HepG2 (cell line): ENCODE results near the gene LTB4R2. TPM values are rescaled to one million over a fixed set of nuclear protein-coding genes. Genes with fewer than 3 reads are reported as not detected.

Source experiments
- AGO2 ChIP-seq: fragments of 200-400 bp; formaldehyde crosslinking; optimal IDR thresholded peaks from 2 replicates; pipeline ENCODE3; 2017; ENCODE audit warnings: mild to moderate bottlenecking, low read depth, low read length, moderate library complexity
- DMAP1 ChIP-seq: IDR thresholded peaks from 2 replicates; pipeline ENCODE4 v1.6.1; 2016
- ETV6 ChIP-seq: sonication (generic); formaldehyde crosslinking; conservative IDR thresholded peaks from 2 replicates; pipeline ENCODE4 v1.4.0; 2020; ENCODE audit warnings: missing genetic modification reagents
- HNF4A ChIP-seq: sonication (generic); formaldehyde crosslinking; IDR thresholded peaks from 2 replicates; pipeline ENCODE4 v1.4.0; 2020; ENCODE audit warnings: missing genetic modification reagents
- NR2F1 ChIP-seq, 2 experiments: fragments of 450-650 bp in 1 of 2; formaldehyde crosslinking in 1 of 2; IDR thresholded peaks; 2 replicates each; pipeline versions ENCODE4 v1.5.0 to v1.6.1; 2016 to 2020; ENCODE audit warnings: mild to moderate bottlenecking in 1 of 2, missing compliant biosample characterization in 1 of 2, missing genetic modification reagents in 1 of 2, moderate library complexity in 1 of 2
- PAWR ChIP-seq: sonication (generic); formaldehyde crosslinking; IDR thresholded peaks from 2 replicates; pipeline ENCODE4 v1.4.0; 2020; ENCODE audit warnings: missing genetic modification reagents, mild to moderate bottlenecking, borderline replicate concordance
- RBM39 ChIP-seq: fragments of 200-400 bp; formaldehyde crosslinking; IDR thresholded peaks from one replicate; pipeline ENCODE4 v1.6.1; 2018; ENCODE audit warnings: antibody characterized with exemption, mild to moderate bottlenecking, low read depth, low read length; ENCODE audit not compliant: poor library complexity, severe bottlenecking
- SRY ChIP-seq: sonication (generic); formaldehyde crosslinking; IDR thresholded peaks from 2 replicates; pipeline ENCODE4 v1.8.0; 2022; ENCODE audit warnings: mild to moderate bottlenecking, missing genetic modification reagents
- ZFX ChIP-seq: sonication (generic); formaldehyde crosslinking; IDR thresholded peaks from 2 replicates; pipeline ENCODE4 v1.4.0; 2020; ENCODE audit warnings: mild to moderate bottlenecking, low read depth, missing genetic modification reagents, moderate library complexity
- ZNF12 ChIP-seq: sonication (generic); formaldehyde crosslinking; IDR thresholded peaks from 2 replicates; pipeline ENCODE4 v1.5.0; 2020; ENCODE audit warnings: missing genetic modification reagents
- ZNF614 ChIP-seq: IDR thresholded peaks from 2 replicates; pipeline ENCODE4 v1.6.1; 2018; ENCODE audit warnings: missing biosample characterization, missing genetic modification reagents, inconsistent platforms, borderline replicate concordance
- ZNF878 ChIP-seq: sonication (generic); formaldehyde crosslinking; IDR thresholded peaks from 2 replicates; pipeline ENCODE4 v1.8.1; 2023; ENCODE audit warnings: mild to moderate bottlenecking, missing genetic modification reagents, moderate library complexity
- polyA plus RNA-seq, 8 experiments: library from polyadenylated mRNA; depleted of rRNA in 3 of 8; stranded (reverse) in 7 of 8; unstranded in 1 of 8; fragments of >200 nt; fragmentation: Illumina TruSeq in 4 of 8; extraction: Trizol in 4 of 8; gene quantifications; 2 replicates each; pipeline versions ENCODE4 v1.2.1 to v1.2.3, GENCODE V29; 2011 to 2016; ENCODE audit warnings: low read depth in 4 of 8, missing spikeins in 1 of 8, mixed read lengths in 1 of 8; ENCODE audit not compliant: insufficient read depth in 1 of 8
- total RNA-seq, 5 experiments: library from RNA; depleted of rRNA; stranded (reverse); fragments of >200 nt; fragmentation: Illumina TruSeq; extraction: Trizol; gene quantifications; 2 replicates each; pipeline ENCODE4 v1.2.3, GENCODE V29; 2016; ENCODE audit warnings: low read depth in 1 of 5
- TF ChIP-seq, protein P1 (sequence below): sonication (generic); formaldehyde crosslinking; IDR thresholded peaks from 2 replicates; pipeline ENCODE4 v1.5.0; 2020; ENCODE audit warnings: missing genetic modification reagents, mild to moderate bottlenecking, borderline replicate concordance
- TF ChIP-seq, protein P2 (sequence below): sonication (generic); formaldehyde crosslinking; IDR thresholded peaks from 2 replicates; pipeline ENCODE4 v1.5.1; 2020; ENCODE audit warnings: mild to moderate bottlenecking, missing genetic modification reagents
- TF ChIP-seq, protein P3 (sequence below): sonication (generic); formaldehyde crosslinking; IDR thresholded peaks from 2 replicates; pipeline ENCODE4 v1.5.0; 2020; ENCODE audit warnings: mild to moderate bottlenecking, missing genetic modification reagents, borderline replicate concordance

The LTB4R2 gene
- total and polyA plus RNA-seq, 2 of the 13 experiments (the other 11 are each of a cell fraction or from before 2014, with no cell fraction given) = 3.9 to 6.9 TPM

DNA sequence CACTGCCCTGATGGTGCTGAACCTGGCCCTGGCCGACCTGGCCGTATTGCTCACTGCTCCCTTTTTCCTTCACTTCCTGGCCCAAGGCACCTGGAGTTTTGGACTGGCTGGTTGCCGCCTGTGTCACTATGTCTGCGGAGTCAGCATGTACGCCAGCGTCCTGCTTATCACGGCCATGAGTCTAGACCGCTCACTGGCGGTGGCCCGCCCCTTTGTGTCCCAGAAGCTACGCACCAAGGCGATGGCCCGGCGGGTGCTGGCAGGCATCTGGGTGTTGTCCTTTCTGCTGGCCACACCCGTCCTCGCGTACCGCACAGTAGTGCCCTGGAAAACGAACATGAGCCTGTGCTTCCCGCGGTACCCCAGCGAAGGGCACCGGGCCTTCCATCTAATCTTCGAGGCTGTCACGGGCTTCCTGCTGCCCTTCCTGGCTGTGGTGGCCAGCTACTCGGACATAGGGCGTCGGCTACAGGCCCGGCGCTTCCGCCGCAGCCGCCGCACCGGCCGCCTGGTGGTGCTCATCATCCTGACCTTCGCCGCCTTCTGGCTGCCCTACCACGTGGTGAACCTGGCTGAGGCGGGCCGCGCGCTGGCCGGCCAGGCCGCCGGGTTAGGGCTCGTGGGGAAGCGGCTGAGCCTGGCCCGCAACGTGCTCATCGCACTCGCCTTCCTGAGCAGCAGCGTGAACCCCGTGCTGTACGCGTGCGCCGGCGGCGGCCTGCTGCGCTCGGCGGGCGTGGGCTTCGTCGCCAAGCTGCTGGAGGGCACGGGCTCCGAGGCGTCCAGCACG is 6.1 kb downstream of the LTB4R2 start (continued):
- TF ChIP-seq, protein P1, sequence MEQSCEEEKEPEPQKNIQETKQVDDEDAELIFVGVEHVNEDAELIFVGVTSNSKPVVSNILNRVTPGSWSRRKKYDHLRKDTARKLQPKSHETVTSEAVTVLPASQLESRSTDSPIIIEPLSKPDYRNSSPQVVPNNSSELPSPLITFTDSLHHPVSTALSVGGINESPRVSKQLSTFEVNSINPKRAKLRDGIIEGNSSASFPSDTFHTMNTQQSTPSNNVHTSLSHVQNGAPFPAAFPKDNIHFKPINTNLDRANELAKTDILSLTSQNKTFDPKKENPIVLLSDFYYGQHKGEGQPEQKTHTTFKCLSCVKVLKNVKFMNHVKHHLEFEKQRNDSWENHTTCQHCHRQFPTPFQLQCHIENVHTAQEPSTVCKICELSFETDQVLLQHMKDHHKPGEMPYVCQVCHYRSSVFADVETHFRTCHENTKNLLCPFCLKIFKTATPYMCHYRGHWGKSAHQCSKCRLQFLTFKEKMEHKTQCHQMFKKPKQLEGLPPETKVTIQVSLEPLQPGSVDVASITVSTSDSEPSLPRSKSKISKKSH = peak; percentile 96
- TF ChIP-seq RBM39 (peak; percentile 94), ZNF878 (no peak), NR2F1 (CRISPR knock-in tag; IDR thresholded peaks at IDR 0.05) (peak in 1 of 2 experiments; percentile 48; a peak in 3 of 4 replicates), HNF4A (CRISPR knock-in tag) (peak; percentile 46), DMAP1 (CRISPR knock-in tag) (peak; percentile 84; the same call in 1 of the 2 replicates), ETV6 (CRISPR knock-in tag) (peak; percentile 97; the same call in 1 of the 2 replicates), ZNF614 (peak; percentile 92; the same call in 1 of the 2 replicates), ZNF12 (peak; percentile 79; the same call in 1 of the 2 replicates), SRY (CRISPR knock-in tag) (peak; percentile 99), AGO2 (peak; percentile 96), ZFX (CRISPR knock-in tag) (peak; percentile 99), PAWR (CRISPR knock-in tag) (peak; percentile 89; the same call in 1 of the 2 replicates)
- TF ChIP-seq, protein P2, sequence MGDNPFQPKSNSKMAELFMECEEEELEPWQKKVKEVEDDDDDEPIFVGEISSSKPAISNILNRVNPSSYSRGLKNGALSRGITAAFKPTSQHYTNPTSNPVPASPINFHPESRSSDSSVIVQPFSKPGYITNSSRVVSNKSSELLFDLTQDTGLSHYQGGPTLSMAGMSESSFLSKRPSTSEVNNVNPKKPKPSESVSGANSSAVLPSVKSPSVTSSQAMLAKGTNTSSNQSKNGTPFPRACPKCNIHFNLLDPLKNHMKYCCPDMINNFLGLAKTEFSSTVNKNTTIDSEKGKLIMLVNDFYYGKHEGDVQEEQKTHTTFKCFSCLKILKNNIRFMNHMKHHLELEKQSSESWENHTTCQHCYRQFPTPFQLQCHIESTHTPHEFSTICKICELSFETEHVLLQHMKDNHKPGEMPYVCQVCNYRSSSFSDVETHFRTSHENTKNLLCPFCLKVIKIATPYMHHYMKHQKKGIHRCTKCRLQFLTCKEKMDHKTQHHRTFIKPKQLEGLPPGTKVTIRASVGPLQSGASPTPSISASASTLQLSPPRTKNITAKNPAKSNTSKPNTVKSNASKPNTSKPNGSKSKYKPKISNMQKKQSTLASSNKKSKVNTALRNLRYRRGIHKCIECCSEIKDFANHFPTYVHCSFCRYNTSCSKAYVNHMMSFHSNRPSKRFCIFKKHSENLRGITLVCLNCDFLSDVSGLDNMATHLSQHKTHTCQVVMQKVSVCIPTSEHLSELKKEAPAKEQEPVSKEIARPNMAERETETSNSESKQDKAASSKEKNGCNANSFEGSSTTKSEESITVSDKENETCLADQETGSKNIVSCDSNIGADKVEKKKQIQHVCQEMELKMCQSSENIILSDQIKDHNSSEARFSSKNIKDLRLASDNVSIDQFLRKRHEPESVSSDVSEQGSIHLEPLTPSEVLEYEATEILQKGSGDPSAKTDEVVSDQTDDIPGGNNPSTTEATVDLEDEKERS (CRISPR knock-in tag) = peak; percentile 94
- TF ChIP-seq, protein P3, sequence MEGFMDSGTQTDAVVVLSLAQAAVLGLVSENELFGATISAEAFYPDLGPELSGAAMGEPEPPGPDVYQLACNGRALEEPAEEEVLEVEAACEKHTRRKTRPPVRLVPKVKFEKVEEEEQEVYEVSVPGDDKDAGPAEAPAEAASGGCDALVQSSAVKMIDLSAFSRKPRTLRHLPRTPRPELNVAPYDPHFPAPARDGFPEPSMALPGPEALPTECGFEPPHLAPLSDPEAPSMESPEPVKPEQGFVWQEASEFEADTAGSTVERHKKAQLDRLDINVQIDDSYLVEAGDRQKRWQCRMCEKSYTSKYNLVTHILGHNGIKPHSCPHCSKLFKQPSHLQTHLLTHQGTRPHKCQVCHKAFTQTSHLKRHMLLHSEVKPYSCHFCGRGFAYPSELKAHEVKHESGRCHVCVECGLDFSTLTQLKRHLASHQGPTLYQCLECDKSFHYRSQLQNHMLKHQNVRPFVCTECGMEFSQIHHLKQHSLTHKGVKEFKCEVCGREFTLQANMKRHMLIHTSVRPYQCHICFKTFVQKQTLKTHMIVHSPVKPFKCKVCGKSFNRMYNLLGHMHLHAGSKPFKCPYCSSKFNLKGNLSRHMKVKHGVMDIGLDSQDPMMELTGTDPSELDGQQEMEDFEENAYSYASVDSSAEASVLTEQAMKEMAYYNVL = peak; percentile 90
